ENCODE measurements around the gene FAM209B. TPM values are rescaled to one million over a fixed set of nuclear protein-coding genes. Genes with fewer than 3 reads are reported as not detected.

Gene FAM209B
- total RNA-seq, 1 donor from 2014 or later = 0.47 TPM

GRCh38 chr20:56580226-56580625 is 47.2 kb downstream of the FAM209B start:
- H3K9me3 ChIP-seq (replicated peaks) = no peaks in the 10 kb centered on the region

GRCh38 chr20:56581701-56582100 is 48.7 kb downstream of the FAM209B start:
- Histone ChIP-seq H3K9me3 (replicated peaks) (no peaks in the 10 kb centered on the region), H3K4me1 (no peaks in the 10 kb centered on the region), H3K4me3 (no peak overlapping the region), H3K36me3 (no peaks in the 10 kb centered on the region), H3K27ac (replicated peaks) (no peak overlapping the region), H3K27me3 (ENCODE audit: low read depth) (peaks cover 52% of the 10 kb centered on the region)
- TF ChIP-seq CTCF (IDR thresholded peaks at IDR 0.05; ENCODE audit: borderline replicate concordance) = no peak
- no peak for DNase-seq
- intact Hi-C loops (cut with micrococcal nuclease) = no loop called here

More at GRCh38 chr20:56580226-56580625, 47.2 kb downstream of the FAM209B start:
- no peak overlapping the region for H3K4me3 ChIP-seq
- DNase-seq = no peak
- intact Hi-C loops (cut with micrococcal nuclease) = no loop called here
- H3K27ac ChIP-seq (replicated peaks) = no peak overlapping the region
- no peaks in the 10 kb centered on the region for H3K36me3 ChIP-seq
- no peak for TF ChIP-seq CTCF (IDR thresholded peaks at IDR 0.05; ENCODE audit: borderline replicate concordance)
- peaks cover 51% of the 10 kb centered on the region for H3K27me3 ChIP-seq (ENCODE audit: low read depth)
- no peaks in the 10 kb centered on the region for H3K4me1 ChIP-seq

GRCh38 chr20:56582542-56582941 is 49.5 kb downstream of the FAM209B start:
- Histone ChIP-seq H3K4me3 (no peak overlapping the region), H3K36me3 (no peaks in the 10 kb centered on the region), H3K9me3 (replicated peaks) (no peaks in the 10 kb centered on the region), H3K27me3 (ENCODE audit: low read depth) (peaks cover 55% of the 10 kb centered on the region), H3K27ac (replicated peaks) (no peak overlapping the region), H3K4me1 (no peaks in the 10 kb centered on the region)
- intact Hi-C loops (cut with micrococcal nuclease) = no loop called here
- TF ChIP-seq CTCF (IDR thresholded peaks at IDR 0.05; ENCODE audit: borderline replicate concordance) = no peak
- DNase-seq = no peak

GRCh38 chr20:56584916-56585315 is 51.9 kb downstream of the FAM209B start:
- no peak for TF ChIP-seq CTCF (IDR thresholded peaks at IDR 0.05; ENCODE audit: borderline replicate concordance)
- intact Hi-C loops (cut with micrococcal nuclease) = no loop called here
- Histone ChIP-seq H3K27me3 (ENCODE audit: low read depth) (peaks cover 39% of the 10 kb centered on the region), H3K4me1 (no peaks in the 10 kb centered on the region), H3K4me3 (no peak overlapping the region), H3K36me3 (no peaks in the 10 kb centered on the region), H3K27ac (replicated peaks) (no peak overlapping the region), H3K9me3 (replicated peaks) (no peaks in the 10 kb centered on the region)
- no peak for DNase-seq

Other genes with a start within 250 kb of the FAM209B start
- gene FAM210B, start 174.3 kb upstream of the FAM209B start, total RNA-seq = 52.7 TPM
- gene AURKA, start 141.0 kb upstream of the FAM209B start, total RNA-seq = 7.8 TPM
- gene CSTF1, start 140.6 kb upstream of the FAM209B start, total RNA-seq = 16.9 TPM
- gene CASS4, start 121.0 kb upstream of the FAM209B start, total RNA-seq = 0.47 TPM
- 88.7 TPM for gene RTF2, start 64.6 kb upstream of the FAM209B start, total RNA-seq
- gene FAM209A, start 8.5 kb upstream of the FAM209B start, total RNA-seq = not detected
- gene TFAP2C, start 96.1 kb downstream of the FAM209B start, total RNA-seq = 0.19 TPM